GM18861 (cell line): ENCODE results near the gene CD200.

Experiments used
- ATAC-seq: cut with Tn5 transposase; IDR thresholded peaks from one replicate; pipeline ENCODE4 v1.9.1; 2021; ENCODE audit not compliant: unreplicated experiment

Gene CD200

GRCh38 chr3:112333002-112333380 lies at the start of gene CD200:
Gene CD200 (plus strand): TSS chr3:112333156. CDS start chr3:112333213, 57 bp downstream.
- no peak for ATAC-seq

- no peak for ATAC-seq
Observed at GRCh38 chr3:112289011-112289410, 43.9 kb upstream of the CD200 start.

- peak; percentile 70 for ATAC-seq
Observed at GRCh38 chr3:112293368-112294321, 39.3 kb upstream of the CD200 start, which contains the start of gene SLC9C1. Gene SLC9C1 (minus strand): TSS chr3:112294216. CDS start chr3:112286791, 7,425 bp downstream.

GRCh38 chr3:112297714-112298113 lies 35.2 kb upstream of the CD200 start:
- no peak for ATAC-seq

- ATAC-seq, result no peak
Observed at GRCh38 chr3:112298781-112299180, 34.2 kb upstream of the CD200 start.

GRCh38 chr3:112302150-112302830 lies 30.7 kb upstream of the CD200 start:
- no peak for ATAC-seq

- no peak for ATAC-seq
Observed at GRCh38 chr3:112302881-112303763, 29.8 kb upstream of the CD200 start.

GRCh38 chr3:112303764-112304325 lies 29.1 kb upstream of the CD200 start:
- no peak for ATAC-seq

GRCh38 chr3:112304611-112305010 lies 28.3 kb upstream of the CD200 start:
- no peak for ATAC-seq

GRCh38 chr3:112306825-112307224 lies 26.1 kb upstream of the CD200 start:
- no peak for ATAC-seq

GRCh38 chr3:112307557-112307956 lies 25.4 kb upstream of the CD200 start:
- ATAC-seq, result no peak

- no peak for ATAC-seq
Observed at GRCh38 chr3:112308151-112308911, 24.6 kb upstream of the CD200 start.

GRCh38 chr3:112314649-112315048 lies 18.3 kb upstream of the CD200 start:
- no peak for ATAC-seq

- no peak for ATAC-seq
Observed at GRCh38 chr3:112315791-112316190, 17.2 kb upstream of the CD200 start.

GRCh38 chr3:112319516-112320276 lies 13.3 kb upstream of the CD200 start:
- ATAC-seq, result no peak

- no peak for ATAC-seq
Observed at GRCh38 chr3:112320691-112321090, 12.3 kb upstream of the CD200 start.

GRCh38 chr3:112321867-112322652 lies 10.9 kb upstream of the CD200 start:
- no peak for ATAC-seq

- ATAC-seq, result peak; percentile 99
Observed at GRCh38 chr3:112327371-112327951, 5.5 kb upstream of the CD200 start.
